GM12878 (cell line): ENCODE data around the gene MROH2A.

Experiments
- CEBPB ChIP-seq, 2 experiments: fragments of 150-350 bp in 1 of 2; IDR thresholded peaks; 2 replicates each; pipeline ENCODE4 v1.6.1; 2012 to 2014; ENCODE audit warnings: low read depth in 2 of 2, low read length in 2 of 2, borderline replicate concordance in 1 of 2, inconsistent platforms in 1 of 2
- CREB1 ChIP-seq: IDR thresholded peaks from 2 replicates; pipeline ENCODE4 v1.6.1; 2012; ENCODE audit warnings: low read depth, mild to moderate bottlenecking, inconsistent platforms
- ETV6 ChIP-seq, 2 experiments: fragments of 450-650 bp in 1 of 2; IDR thresholded peaks in 1 of 2; conservative IDR thresholded peaks in 1 of 2; 2 replicates each; pipeline ENCODE4 v1.6.1; 2014; ENCODE audit warnings: antibody characterized with exemption in 1 of 2, borderline replicate concordance in 1 of 2, low read depth in 1 of 2, mild to moderate bottlenecking in 1 of 2, moderate library complexity in 1 of 2
- KAT2A ChIP-seq: conservative IDR thresholded peaks from 2 replicates; pipeline ENCODE4 v1.6.1; 2011; ENCODE audit warnings: low read depth, low read length; ENCODE audit not compliant: control insufficient read depth
- POLR2A ChIP-seq: IDR thresholded peaks from 2 replicates; pipeline ENCODE4 v1.6.1; 2011; ENCODE audit warnings: low read depth, mild to moderate bottlenecking, low read length
- POLR2AphosphoS2 ChIP-seq: IDR thresholded peaks from 2 replicates; pipeline ENCODE4 v1.6.1; 2011; ENCODE audit warnings: low read depth, mild to moderate bottlenecking, low read length, improper control_type of control experiment, moderate library complexity
- POLR2AphosphoS5 ChIP-seq: IDR thresholded peaks from 2 replicates; pipeline ENCODE4 v1.6.1; 2011; ENCODE audit warnings: mild to moderate bottlenecking, low read length, inconsistent platforms
- RUNX3 ChIP-seq: IDR thresholded peaks from 2 replicates; pipeline ENCODE4 v1.6.1; 2012; ENCODE audit warnings: low read length, inconsistent platforms
- TARDBP ChIP-seq: IDR thresholded peaks from 2 replicates; pipeline ENCODE4 v1.6.1; 2016; ENCODE audit warnings: borderline replicate concordance
- TCF3 ChIP-seq: IDR thresholded peaks from 2 replicates; pipeline ENCODE4 v1.6.1; 2012; ENCODE audit warnings: low read depth, mild to moderate bottlenecking, low read length, borderline replicate concordance; ENCODE audit not compliant: insufficient read depth
- YY1 ChIP-seq: IDR thresholded peaks from 2 replicates; pipeline ENCODE4 v1.6.1; 2011; ENCODE audit warnings: low read depth, mild to moderate bottlenecking, low read length
- TF ChIP-seq, protein P1 (sequence below), 3 experiments: IDR thresholded peaks in 2 of 3; conservative IDR thresholded peaks in 1 of 3; 2 replicates each; pipeline ENCODE4 v1.5.1; 2011; ENCODE audit warnings: low read depth in 3 of 3, low read length in 3 of 3, mild to moderate bottlenecking in 3 of 3, control low read depth in 2 of 3, moderate library complexity in 2 of 3, inconsistent platforms in 1 of 3, mixed read lengths in 1 of 3; ENCODE audit not compliant: control insufficient read depth in 2 of 3, insufficient read depth in 1 of 3; ENCODE audit errors: extremely low read depth in 1 of 3
- TF ChIP-seq, protein P2 (sequence below): IDR thresholded peaks from 2 replicates; pipeline ENCODE4 v1.6.1; 2012; ENCODE audit warnings: mild to moderate bottlenecking, low read depth, low read length
- TF ChIP-seq, protein P3 (sequence below): fragments of 450-650 bp; formaldehyde crosslinking; IDR thresholded peaks from 2 replicates; pipeline ENCODE4 v1.4.0; 2020; ENCODE audit warnings: mild to moderate bottlenecking, moderate library complexity

DNA sequence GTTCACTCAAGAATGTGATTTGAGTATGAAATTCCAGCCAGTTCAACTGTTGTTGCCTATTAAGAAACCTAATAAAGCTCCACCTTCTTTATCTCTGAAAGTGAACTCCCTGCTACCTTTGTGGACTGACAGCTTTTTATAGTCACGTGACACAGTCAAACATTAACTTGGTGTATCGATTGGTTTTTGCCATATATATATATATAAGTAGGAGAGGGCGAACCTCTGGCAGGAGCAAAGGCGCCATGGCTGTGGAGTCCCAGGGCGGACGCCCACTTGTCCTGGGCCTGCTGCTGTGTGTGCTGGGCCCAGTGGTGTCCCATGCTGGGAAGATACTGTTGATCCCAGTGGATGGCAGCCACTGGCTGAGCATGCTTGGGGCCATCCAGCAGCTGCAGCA is 18.1 kb upstream of the MROH2A start, which contains the start of gene UGT1A1:
- TF ChIP-seq, protein P1, sequence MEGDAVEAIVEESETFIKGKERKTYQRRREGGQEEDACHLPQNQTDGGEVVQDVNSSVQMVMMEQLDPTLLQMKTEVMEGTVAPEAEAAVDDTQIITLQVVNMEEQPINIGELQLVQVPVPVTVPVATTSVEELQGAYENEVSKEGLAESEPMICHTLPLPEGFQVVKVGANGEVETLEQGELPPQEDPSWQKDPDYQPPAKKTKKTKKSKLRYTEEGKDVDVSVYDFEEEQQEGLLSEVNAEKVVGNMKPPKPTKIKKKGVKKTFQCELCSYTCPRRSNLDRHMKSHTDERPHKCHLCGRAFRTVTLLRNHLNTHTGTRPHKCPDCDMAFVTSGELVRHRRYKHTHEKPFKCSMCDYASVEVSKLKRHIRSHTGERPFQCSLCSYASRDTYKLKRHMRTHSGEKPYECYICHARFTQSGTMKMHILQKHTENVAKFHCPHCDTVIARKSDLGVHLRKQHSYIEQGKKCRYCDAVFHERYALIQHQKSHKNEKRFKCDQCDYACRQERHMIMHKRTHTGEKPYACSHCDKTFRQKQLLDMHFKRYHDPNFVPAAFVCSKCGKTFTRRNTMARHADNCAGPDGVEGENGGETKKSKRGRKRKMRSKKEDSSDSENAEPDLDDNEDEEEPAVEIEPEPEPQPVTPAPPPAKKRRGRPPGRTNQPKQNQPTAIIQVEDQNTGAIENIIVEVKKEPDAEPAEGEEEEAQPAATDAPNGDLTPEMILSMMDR (IDR thresholded peaks at IDR 0.05 in 2 of 3, conservative IDR thresholded peaks at IDR 0.05 in 1 of 3; ENCODE audit: control insufficient read depth in 2 of 3, extremely low read depth in 1 of 3, insufficient read depth in 1 of 3, low read depth in 3 of 3, low read length in 3 of 3): no peak
- TF ChIP-seq POLR2AphosphoS5 (no peak), RUNX3 (no peak), YY1 (no peak), ETV6 (conservative IDR thresholded peaks at IDR 0.05 in 1 of 2, IDR thresholded peaks at IDR 0.05 in 1 of 2; ENCODE audit: borderline replicate concordance in 1 of 2, low read depth in 1 of 2) (no peak), POLR2AphosphoS2 (no peak), TCF3 (no peak), CREB1 (no peak), POLR2A (no peak), KAT2A (no peak), CEBPB (IDR thresholded peaks at IDR 0.05; ENCODE audit: borderline replicate concordance in 1 of 2, low read depth in 2 of 2, low read length in 2 of 2) (no peak), TARDBP (no peak)
- TF ChIP-seq, protein P2, sequence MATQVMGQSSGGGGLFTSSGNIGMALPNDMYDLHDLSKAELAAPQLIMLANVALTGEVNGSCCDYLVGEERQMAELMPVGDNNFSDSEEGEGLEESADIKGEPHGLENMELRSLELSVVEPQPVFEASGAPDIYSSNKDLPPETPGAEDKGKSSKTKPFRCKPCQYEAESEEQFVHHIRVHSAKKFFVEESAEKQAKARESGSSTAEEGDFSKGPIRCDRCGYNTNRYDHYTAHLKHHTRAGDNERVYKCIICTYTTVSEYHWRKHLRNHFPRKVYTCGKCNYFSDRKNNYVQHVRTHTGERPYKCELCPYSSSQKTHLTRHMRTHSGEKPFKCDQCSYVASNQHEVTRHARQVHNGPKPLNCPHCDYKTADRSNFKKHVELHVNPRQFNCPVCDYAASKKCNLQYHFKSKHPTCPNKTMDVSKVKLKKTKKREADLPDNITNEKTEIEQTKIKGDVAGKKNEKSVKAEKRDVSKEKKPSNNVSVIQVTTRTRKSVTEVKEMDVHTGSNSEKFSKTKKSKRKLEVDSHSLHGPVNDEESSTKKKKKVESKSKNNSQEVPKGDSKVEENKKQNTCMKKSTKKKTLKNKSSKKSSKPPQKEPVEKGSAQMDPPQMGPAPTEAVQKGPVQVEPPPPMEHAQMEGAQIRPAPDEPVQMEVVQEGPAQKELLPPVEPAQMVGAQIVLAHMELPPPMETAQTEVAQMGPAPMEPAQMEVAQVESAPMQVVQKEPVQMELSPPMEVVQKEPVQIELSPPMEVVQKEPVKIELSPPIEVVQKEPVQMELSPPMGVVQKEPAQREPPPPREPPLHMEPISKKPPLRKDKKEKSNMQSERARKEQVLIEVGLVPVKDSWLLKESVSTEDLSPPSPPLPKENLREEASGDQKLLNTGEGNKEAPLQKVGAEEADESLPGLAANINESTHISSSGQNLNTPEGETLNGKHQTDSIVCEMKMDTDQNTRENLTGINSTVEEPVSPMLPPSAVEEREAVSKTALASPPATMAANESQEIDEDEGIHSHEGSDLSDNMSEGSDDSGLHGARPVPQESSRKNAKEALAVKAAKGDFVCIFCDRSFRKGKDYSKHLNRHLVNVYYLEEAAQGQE: no peak
- TF ChIP-seq, protein P3, sequence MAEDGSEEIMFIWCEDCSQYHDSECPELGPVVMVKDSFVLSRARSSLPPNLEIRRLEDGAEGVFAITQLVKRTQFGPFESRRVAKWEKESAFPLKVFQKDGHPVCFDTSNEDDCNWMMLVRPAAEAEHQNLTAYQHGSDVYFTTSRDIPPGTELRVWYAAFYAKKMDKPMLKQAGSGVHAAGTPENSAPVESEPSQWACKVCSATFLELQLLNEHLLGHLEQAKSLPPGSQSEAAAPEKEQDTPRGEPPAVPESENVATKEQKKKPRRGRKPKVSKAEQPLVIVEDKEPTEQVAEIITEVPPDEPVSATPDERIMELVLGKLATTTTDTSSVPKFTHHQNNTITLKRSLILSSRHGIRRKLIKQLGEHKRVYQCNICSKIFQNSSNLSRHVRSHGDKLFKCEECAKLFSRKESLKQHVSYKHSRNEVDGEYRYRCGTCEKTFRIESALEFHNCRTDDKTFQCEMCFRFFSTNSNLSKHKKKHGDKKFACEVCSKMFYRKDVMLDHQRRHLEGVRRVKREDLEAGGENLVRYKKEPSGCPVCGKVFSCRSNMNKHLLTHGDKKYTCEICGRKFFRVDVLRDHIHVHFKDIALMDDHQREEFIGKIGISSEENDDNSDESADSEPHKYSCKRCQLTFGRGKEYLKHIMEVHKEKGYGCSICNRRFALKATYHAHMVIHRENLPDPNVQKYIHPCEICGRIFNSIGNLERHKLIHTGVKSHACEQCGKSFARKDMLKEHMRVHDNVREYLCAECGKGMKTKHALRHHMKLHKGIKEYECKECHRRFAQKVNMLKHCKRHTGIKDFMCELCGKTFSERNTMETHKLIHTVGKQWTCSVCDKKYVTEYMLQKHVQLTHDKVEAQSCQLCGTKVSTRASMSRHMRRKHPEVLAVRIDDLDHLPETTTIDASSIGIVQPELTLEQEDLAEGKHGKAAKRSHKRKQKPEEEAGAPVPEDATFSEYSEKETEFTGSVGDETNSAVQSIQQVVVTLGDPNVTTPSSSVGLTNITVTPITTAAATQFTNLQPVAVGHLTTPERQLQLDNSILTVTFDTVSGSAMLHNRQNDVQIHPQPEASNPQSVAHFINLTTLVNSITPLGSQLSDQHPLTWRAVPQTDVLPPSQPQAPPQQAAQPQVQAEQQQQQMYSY: no peak
